8988T (cell line): ENCODE results near the gene MAFB.

Experiments
- DNase-seq: peaks from one replicate; pipeline ENCODE4 v3.0.0; 2011

The MAFB gene

GRCh38 chr20:40698744-40699143, 9.7 kb upstream of the MAFB start:
- no peak for DNase-seq

GRCh38 chr20:40698281-40698680, 9.2 kb upstream of the MAFB start:
- DNase-seq: no peak

- DNase-seq: no peak
Observed at GRCh38 chr20:40697541-40697940, 8.5 kb upstream of the MAFB start.

- DNase-seq: no peak
Observed at GRCh38 chr20:40695214-40695613, 6.2 kb upstream of the MAFB start.

GRCh38 chr20:40694246-40694645, 5.2 kb upstream of the MAFB start:
- no peak for DNase-seq

- DNase-seq: no peak
Observed at GRCh38 chr20:40692240-40693011, 3.4 kb upstream of the MAFB start.

GRCh38 chr20:40691566-40692239, 2.7 kb upstream of the MAFB start:
- no peak for DNase-seq

GRCh38 chr20:40690836-40691565, 2.0 kb upstream of the MAFB start:
- DNase-seq: no peak

GRCh38 chr20:40689943-40690835, 1.2 kb upstream of the MAFB start:
- peak; percentile 93 for DNase-seq

GRCh38 chr20:40688129-40689099, 622 bp downstream of the MAFB start:
- DNase-seq: no peak

- DNase-seq: no peak
Observed at GRCh38 chr20:40687384-40688128, 1.5 kb downstream of the MAFB start.

GRCh38 chr20:40686893-40687292, 2.1 kb downstream of the MAFB start:
- DNase-seq: no peak

- no peak for DNase-seq
Observed at GRCh38 chr20:40686434-40686882, 2.6 kb downstream of the MAFB start.

- no peak for DNase-seq
Observed at GRCh38 chr20:40685349-40685748, 3.7 kb downstream of the MAFB start.

GRCh38 chr20:40683894-40684268, 5.2 kb downstream of the MAFB start:
- no peak for DNase-seq

- no peak for DNase-seq
Observed at GRCh38 chr20:40683221-40683893, 5.7 kb downstream of the MAFB start.

GRCh38 chr20:40682104-40682981, 6.7 kb downstream of the MAFB start:
- DNase-seq: no peak

- no peak for DNase-seq
Observed at GRCh38 chr20:40681684-40682083, 7.4 kb downstream of the MAFB start.

- DNase-seq: no peak
Observed at GRCh38 chr20:40681165-40681564, 7.9 kb downstream of the MAFB start.
